ENCODE data around the gene SMTNL2.

- TF ChIP-seq CTCF (IDR thresholded peaks at IDR 0.05) = no peak
- no peak for TF ChIP-seq POLR2A (IDR thresholded peaks at IDR 0.05; ENCODE audit: low read depth)
- no peak for TF ChIP-seq EP300 (IDR thresholded peaks at IDR 0.05)
Measured at GRCh38 chr17:4616476-4616875, 32.1 kb downstream of the SMTNL2 start.
